Placental epithelial cell (primary cell): ENCODE data around the gene HELZ2. TPM values are rescaled to one million over a fixed set of nuclear protein-coding genes. Genes with fewer than 3 reads are reported as not detected.

ENCODE experiments used
- total RNA-seq: library from RNA; depleted of rRNA; stranded (reverse); fragments of >200 nt; gene quantifications from 2 replicates; pipeline ENCODE4 v1.2.3, GENCODE V29; 2012

The HELZ2 gene, protein sequence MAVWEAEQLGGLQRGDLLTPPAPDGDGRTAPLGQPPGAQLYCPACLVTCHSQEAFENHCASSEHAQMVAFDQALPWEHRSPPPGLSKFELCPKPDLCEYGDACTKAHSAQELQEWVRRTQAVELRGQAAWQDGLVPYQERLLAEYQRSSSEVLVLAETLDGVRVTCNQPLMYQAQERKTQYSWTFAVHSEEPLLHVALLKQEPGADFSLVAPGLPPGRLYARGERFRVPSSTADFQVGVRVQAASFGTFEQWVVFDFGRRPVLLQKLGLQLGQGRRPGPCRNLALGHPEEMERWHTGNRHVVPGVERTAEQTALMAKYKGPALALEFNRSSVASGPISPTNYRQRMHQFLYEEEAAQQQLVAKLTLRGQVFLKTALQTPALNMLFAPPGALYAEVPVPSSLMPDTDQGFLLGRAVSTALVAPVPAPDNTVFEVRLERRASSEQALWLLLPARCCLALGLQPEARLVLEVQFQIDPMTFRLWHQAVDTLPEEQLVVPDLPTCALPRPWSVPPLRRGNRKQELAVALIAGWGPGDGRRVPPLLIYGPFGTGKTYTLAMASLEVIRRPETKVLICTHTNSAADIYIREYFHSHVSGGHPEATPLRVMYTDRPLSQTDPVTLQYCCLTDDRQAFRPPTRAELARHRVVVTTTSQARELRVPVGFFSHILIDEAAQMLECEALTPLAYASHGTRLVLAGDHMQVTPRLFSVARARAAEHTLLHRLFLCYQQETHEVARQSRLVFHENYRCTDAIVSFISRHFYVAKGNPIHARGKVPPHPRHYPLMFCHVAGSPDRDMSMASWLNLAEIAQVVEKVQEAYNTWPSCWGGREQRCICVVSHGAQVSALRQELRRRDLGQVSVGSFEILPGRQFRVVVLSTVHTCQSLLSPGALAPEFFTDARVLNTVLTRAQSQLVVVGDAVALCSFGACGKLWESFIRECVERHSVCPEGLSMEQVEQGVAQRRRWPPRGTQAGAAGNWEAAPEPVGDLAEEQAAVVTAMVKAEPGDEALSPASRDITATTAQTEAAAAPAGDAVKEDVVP (N-terminal part only)
- total RNA-seq: 25.4 and 31.4 TPM in 2 replicates

DNA sequence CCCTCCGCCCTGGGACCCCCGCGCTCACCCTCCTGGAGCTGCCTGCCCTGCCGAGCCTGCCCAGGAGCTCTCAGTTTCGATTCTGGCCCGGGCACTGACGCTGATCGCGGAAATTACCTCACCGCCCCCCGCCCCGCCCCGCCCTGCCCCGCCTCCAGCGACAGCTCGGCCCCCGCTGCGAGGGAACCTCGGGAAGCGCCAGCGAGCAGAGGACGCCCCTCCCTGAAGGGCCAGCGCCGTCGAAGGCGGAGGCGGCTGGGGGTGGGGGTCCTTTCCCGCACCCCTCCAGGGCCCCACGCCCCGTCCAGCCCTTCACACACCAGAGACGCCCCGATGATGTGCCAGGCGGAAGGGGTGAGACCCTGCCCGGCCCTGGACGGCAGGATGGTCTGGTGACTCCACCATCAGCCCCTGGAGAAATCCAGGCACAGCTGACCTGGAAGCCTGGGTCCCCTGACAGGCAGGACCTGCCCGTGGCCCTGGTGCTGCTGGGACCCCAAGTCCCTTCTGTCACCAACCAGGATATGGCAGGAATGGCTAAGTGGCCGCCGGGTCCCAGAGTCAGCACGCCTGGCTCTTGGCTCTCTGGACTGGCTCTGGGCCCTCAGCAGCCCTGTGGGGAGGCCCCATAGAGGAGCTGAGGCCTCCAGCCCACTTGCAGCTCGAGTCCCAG is at the start of gene HELZ2:
TSS of gene HELZ2 (minus strand) at position 84 of the 673 bp plus-strand sequence. CDS start 1,854 bp downstream, outside the sequence.

DNA sequence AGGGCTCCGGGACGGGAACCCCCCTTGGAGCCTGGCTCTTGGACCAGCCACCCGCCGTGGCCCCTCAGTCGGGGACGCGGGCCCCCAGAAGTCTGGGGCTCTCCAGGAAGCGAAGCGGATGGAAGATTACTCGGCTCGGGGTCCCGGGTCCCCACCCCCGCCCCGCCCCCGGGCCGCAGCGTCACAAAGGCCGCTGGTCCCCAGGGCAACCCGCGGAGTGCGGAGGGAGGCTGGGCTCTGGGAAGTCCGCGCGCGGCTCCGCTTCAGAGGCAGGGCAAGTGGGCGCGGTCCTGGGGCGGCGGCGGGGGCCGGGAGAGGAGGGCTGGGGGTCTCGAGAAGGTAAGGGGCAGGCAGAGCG is 20.1 kb downstream of the HELZ2 start, which contains the start of gene FNDC11:
TSS of gene FNDC11 (plus strand) at position 227 of the 358 bp plus-strand sequence. CDS start 1,505 bp downstream, outside the sequence.

DNA sequence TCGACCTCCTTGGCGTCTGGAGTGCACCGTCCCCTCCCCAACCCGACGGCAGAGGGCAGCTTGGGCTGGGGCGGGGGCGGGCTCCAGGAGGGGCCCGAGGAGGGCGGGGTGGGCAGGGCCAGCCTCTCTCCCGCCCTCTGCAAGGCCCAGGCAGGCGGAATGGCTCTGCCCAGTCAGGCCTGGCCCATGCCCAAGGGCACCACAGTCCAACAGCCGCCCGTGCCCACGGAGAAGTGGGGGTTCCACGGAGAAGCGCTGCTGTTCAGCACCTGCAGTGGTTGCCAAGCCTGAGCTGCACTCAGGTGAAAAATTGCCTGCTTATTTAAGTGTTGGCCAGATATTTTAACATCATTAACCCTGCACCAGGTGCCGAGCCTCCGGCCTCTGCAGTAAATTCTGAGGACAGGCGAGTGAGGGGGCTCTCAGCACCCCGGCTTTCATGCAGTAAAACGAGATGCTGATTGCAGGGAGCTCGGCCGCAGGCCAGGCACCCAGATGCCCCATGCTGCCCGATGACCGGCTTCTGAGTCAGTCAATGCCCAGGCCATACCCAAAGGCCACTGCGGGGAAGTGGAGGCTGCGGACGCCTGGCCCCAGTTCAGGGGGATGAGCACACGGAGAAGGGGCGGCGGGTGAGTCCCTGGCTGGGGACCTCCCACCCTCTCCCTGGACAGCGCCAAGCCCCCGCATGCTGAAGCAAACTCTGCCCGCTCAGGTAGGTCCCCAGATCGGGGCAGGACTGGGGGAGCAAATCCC is 26.1 kb downstream of the HELZ2 start, which contains the start of gene SRMS:
TSS of gene SRMS (minus strand) at position 25 of the 756 bp plus-strand sequence. CDS start 286 bp downstream, outside the sequence.

DNA sequence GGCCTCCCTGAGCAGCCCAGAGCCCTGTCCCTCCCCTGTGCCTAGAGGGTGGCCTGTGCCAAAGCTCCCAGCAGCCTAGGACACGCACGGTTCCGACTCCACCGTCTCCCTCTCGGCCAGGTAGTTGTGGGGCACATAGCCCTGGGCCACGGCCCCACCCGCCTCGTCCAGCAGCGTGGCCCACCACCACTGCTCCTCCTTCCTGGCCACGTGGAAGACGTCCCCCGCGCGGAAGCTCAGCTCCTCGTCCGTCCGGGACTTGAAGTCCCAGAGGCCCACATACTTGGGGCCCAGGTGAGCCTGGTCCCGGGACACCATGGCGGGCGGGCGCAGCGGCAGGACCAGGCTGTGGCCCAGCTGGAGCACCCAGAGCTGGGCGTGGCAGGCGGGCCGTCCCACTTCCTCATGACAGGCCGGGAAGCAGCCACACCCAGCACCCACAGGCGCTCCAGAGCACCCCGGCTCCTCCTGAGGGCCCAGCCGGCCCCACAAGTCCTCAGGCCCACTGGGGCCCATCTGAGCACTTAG is 37.0 kb downstream of the HELZ2 start, which contains the start of gene PTK6:
TSS of gene PTK6 (minus strand) at position 380 of the 528 bp plus-strand sequence. CDS start at position 318, 62 bp downstream.

Other genes starting within 250 kb of the HELZ2 start
- not detected in 2 replicates for gene CHRNA4, start 212.9 kb downstream of the HELZ2 start, total RNA-seq
- not detected in 2 replicates for gene KCNQ2, start 101.6 kb downstream of the HELZ2 start, total RNA-seq
- gene EEF1A2, start 75.2 kb downstream of the HELZ2 start, total RNA-seq: 1.8 and 11.0 TPM in 2 replicates
- gene PPDPF, start 53.5 kb downstream of the HELZ2 start, total RNA-seq: 190 and 201 TPM in 2 replicates
- under 0.01 and 0.22 TPM in 2 replicates for gene PTK6, start 36.9 kb downstream of the HELZ2 start, total RNA-seq
- gene SRMS, start 26.5 kb downstream of the HELZ2 start, total RNA-seq: not detected in 2 replicates
- gene FNDC11, start 20.1 kb downstream of the HELZ2 start, total RNA-seq: 0.11 and 0.79 TPM in 2 replicates
- 8.2 and 11.8 TPM in 2 replicates for gene GMEB2, start 52.9 kb upstream of the HELZ2 start, total RNA-seq
- gene STMN3, start 79.2 kb upstream of the HELZ2 start, total RNA-seq: 0.76 and 2.0 TPM in 2 replicates
- 11.8 and 17.5 TPM in 2 replicates for gene RTEL1, start 84.1 kb upstream of the HELZ2 start, total RNA-seq
- 0.39 TPM in 1 of 2 replicates, not detected in the other for gene TNFRSF6B, start 122.4 kb upstream of the HELZ2 start, total RNA-seq
- 18.1 and 22.4 TPM in 2 replicates for gene ARFRP1, start 133.7 kb upstream of the HELZ2 start, total RNA-seq
- gene ZGPAT, start 133.8 kb upstream of the HELZ2 start, total RNA-seq: 20.1 and 22.8 TPM in 2 replicates
- 2.4 and 5.1 TPM in 2 replicates for gene LIME1, start 162.4 kb upstream of the HELZ2 start, total RNA-seq
- gene SLC2A4RG, start 165.5 kb upstream of the HELZ2 start, total RNA-seq: 41.2 and 56.8 TPM in 2 replicates